ENCODE measurements around the gene CTNND1. TPM values are rescaled to one million over a fixed set of nuclear protein-coding genes. Genes with fewer than 3 reads are reported as not detected.

The CTNND1 gene
- total and polyA plus RNA-seq, 9 of the 15 experiments (the other 6 are each of a cell fraction or from before 2014, with no cell fraction given) = 11.1 to 74.0 (median 43.3) TPM

- TF ChIP-seq FOXM1 (IDR thresholded peaks at IDR 0.05; ENCODE audit: low read depth) = peak; percentile 52; the same call in 1 of the 2 replicates
- peak; percentile 97; the same call in 1 of the 2 replicates for TF ChIP-seq FOXM1 (CRISPR knock-in tag; IDR thresholded peaks at IDR 0.05; ENCODE audit: low read depth)
- TF ChIP-seq ARID1B (IDR thresholded peaks at IDR 0.05) = peak; percentile 60
- peak; percentile 17; the same call in 1 of the 2 replicates for TF ChIP-seq ZBTB49 (CRISPR knock-in tag; IDR thresholded peaks at IDR 0.05; ENCODE audit: borderline replicate concordance)
- TF ChIP-seq HEY1 (CRISPR knock-in tag; IDR thresholded peaks at IDR 0.05; ENCODE audit: borderline replicate concordance) = no peak; the same call in 1 of the 2 replicates
- TF ChIP-seq ZNF778 (CRISPR knock-in tag; IDR thresholded peaks at IDR 0.05) = no peak
- TF ChIP-seq LCOR (CRISPR knock-in tag; IDR thresholded peaks at IDR 0.05) = no peak; the same call in 1 of the 2 replicates
- peak; percentile 94 for TF ChIP-seq E2F8 (IDR thresholded peaks at IDR 0.05; ENCODE audit: low read depth, partially characterized antibody)
- peak; percentile 97 for TF ChIP-seq ATF7 (IDR thresholded peaks at IDR 0.05)
- no peak for TF ChIP-seq ILK (tag; IDR thresholded peaks at IDR 0.05; ENCODE audit: borderline replicate concordance, low read depth)
- TF ChIP-seq ZNF3 (CRISPR knock-in tag; IDR thresholded peaks at IDR 0.05) = no peak
- peak; percentile 73; the same call in 1 of the 2 replicates for TF ChIP-seq GTF2F1 (IDR thresholded peaks at IDR 0.05; ENCODE audit: low read depth, low read length)
- TF ChIP-seq NR2C1 (IDR thresholded peaks at IDR 0.05) = peak; percentile 76
- peak; percentile 87 for TF ChIP-seq NR2C1 (tag; IDR thresholded peaks at IDR 0.05)
- TF ChIP-seq NR1H2 (CRISPR knock-in tag; IDR thresholded peaks at IDR 0.05) = peak; percentile 71; the same call in 1 of the 2 replicates
- TF ChIP-seq POLR2G (IDR thresholded peaks at IDR 0.05; ENCODE audit: low read depth, low read length) = peak; percentile 99
- peak; percentile 92 for TF ChIP-seq MITF (IDR thresholded peaks at IDR 0.05)
- TF ChIP-seq PHTF2 (CRISPR knock-in tag; IDR thresholded peaks at IDR 0.05) = no peak
- no peak for TF ChIP-seq SMARCA4 (IDR thresholded peaks at IDR 0.05)
Measured at GRCh38 chr11:57741132-57742086, 20.2 kb upstream of the CTNND1 start, which contains the start of gene SELENOH (continued).

Measured in K562 (cell line).